HG03196 (cell line): Measurements from ENCODE around the gene STAP1.
"Not testable (repeated sequence)": the region's sequence is repeated elsewhere in the genome, so short reads cannot be mapped to it uniquely, and the experiment has no call there.

Experiments used
- ATAC-seq: cut with Tn5 transposase; IDR thresholded peaks from one replicate; pipeline ENCODE4 v1.9.1; 2021; ENCODE audit not compliant: unreplicated experiment

STAP1 gene

GRCh38 chr4:67614186-67614585, 55.7 kb downstream of the STAP1 start:
- no peak for ATAC-seq

DNA sequence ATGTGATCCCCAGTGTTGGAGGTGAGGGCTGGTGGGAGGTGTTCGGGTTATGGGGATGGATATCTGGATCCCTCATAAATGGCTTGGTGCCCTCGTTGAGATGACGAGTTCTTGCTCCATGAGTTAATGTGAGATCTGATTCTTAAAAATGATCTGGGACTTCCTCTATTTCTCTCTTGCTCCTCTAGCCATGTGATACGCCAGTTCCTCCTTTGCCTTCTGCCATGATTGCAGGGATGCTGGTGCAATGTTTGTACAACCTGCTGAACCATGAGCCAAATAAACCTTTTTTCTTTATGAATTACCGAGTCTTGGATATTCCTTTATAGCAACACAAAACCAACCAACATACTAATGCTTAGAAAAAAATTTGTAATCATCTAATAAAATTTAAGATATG, 56.6 kb downstream of the STAP1 start:
- ATAC-seq, result no peak

DNA sequence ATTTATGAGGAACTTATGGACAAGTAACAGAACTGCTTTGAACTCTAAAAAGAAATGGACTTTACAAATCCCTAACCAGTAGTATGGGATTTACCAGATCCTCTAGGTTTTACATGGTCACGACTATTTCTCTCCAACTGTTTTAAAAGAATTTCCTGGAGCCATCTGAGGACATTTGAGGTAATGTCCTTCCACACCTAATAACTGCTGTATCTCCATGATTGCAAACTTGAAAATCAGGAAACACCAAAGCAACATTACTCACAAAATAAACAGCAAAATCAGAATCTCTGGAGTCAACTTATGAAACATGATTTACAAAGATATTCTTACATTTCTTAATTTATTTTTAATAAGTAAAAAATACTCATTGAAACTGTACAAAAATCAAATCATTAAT, 58.0 kb downstream of the STAP1 start:
- ATAC-seq, result no peak

GRCh38 chr4:67624939-67625338, 66.4 kb downstream of the STAP1 start:
- no peak for ATAC-seq

- no peak for ATAC-seq
Measured at GRCh38 chr4:67632492-67632891, 74.0 kb downstream of the STAP1 start.

- no peak for ATAC-seq
Measured at GRCh38 chr4:67634741-67635140, 76.2 kb downstream of the STAP1 start.

GRCh38 chr4:67635331-67635730, 76.8 kb downstream of the STAP1 start:
- ATAC-seq, result no peak

DNA sequence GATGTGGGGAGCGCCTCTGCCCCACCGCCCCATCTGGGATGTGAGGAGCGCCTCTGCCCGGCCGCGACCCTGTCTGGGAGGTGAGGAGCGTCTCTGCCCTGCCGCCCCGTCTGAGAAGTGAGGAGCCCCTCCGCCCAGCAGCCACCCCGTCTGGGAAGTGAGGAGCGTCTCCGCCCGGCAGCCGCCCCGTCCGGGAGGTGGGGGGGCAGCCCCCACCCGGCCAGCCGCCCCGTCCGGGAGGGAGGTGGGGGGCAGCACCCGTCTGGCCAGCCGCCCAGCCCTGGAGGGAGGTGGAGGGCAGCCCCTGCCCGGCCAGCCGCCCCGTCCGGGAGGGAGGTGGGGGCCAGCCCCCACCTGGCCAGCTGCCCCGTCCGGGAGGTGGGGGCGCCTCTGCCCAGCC, 78.5 kb downstream of the STAP1 start:
- not testable (repeated sequence) for ATAC-seq

GRCh38 chr4:67638136-67638535, 79.6 kb downstream of the STAP1 start:
- ATAC-seq, result no peak

GRCh38 chr4:67651536-67651935, 93.0 kb downstream of the STAP1 start:
- ATAC-seq, result no peak
